OCI-LY7 (cell line): ENCODE measurements around the gene TRIM36. TPM values are rescaled to one million over a fixed set of nuclear protein-coding genes. Genes with fewer than 3 reads are reported as not detected.

Experiments used
- BruUV-seq: library from RNA; stranded (reverse); fragments of 400-500 nt; replicated peaks from 2 replicates; lab custom pipeline; 2021; lab: Mats Ljungman, UMichigan
- CTCF ChIA-PET: fragments of 300-600 bp; sonication (Branson Sonifier 250); formaldehyde crosslinking; loops from one replicate; lab custom pipeline; 2022; ENCODE audit warnings: antibody characterized with exemption; ENCODE audit not compliant: unreplicated experiment; lab: Charles Lee
- POLR2A ChIA-PET: fragments of 300-600 bp; sonication (Branson Sonifier 250); formaldehyde crosslinking; loops from one replicate; lab custom pipeline; 2022; ENCODE audit warnings: antibody characterized with exemption; lab: Charles Lee
- DNase-seq: peaks from one replicate; pipeline ENCODE4 v3.0.0-alpha.2; 2015; ENCODE audit warnings: low spot score
- H2AFZ ChIP-seq: fragments of 200-600 bp; sonication (generic), shearing (Covaris generic); 2 replicates; pipeline ENCODE4 v1.6.1; 2014; ENCODE audit warnings: mild to moderate bottlenecking, antibody characterized with exemption, low read length, moderate library complexity
- H3K27ac ChIP-seq: fragments of 200-600 bp; sonication (generic); 2 replicates; pipeline ENCODE4 v1.5.1; 2014; ENCODE audit warnings: mixed run types, low read depth, mild to moderate bottlenecking, moderate library complexity, low read length, inconsistent platforms; ENCODE audit not compliant: poor library complexity, severe bottlenecking
- H3K36me3 ChIP-seq: fragments of 200-600 bp; sonication (generic); 2 replicates; pipeline ENCODE4 v1.6.1; 2014; ENCODE audit warnings: mild to moderate bottlenecking, antibody characterized with exemption, low read length, moderate library complexity, mixed read lengths; ENCODE audit not compliant: insufficient read depth
- H3K4me1 ChIP-seq: fragments of 200-600 bp; sonication (generic); 2 replicates; pipeline ENCODE4 v1.5.1; 2014; ENCODE audit warnings: mild to moderate bottlenecking, low read length; ENCODE audit not compliant: insufficient read depth, poor library complexity, severe bottlenecking
- H3K4me2 ChIP-seq: fragments of 200-600 bp; sonication (generic); 2 replicates; pipeline ENCODE4 v1.6.1; 2014; ENCODE audit warnings: mild to moderate bottlenecking, low read length
- H3K4me3 ChIP-seq: fragments of 200-600 bp; sonication (generic); 2 replicates; pipeline ENCODE4 v1.5.1; 2014; ENCODE audit warnings: mild to moderate bottlenecking, low read depth, low read length; ENCODE audit not compliant: poor library complexity, severe bottlenecking
- H3K79me2 ChIP-seq: fragments of 200-600 bp; sonication (generic); 2 replicates; pipeline ENCODE4 v1.6.1; 2016; ENCODE audit warnings: low read depth, mild to moderate bottlenecking, low read length, moderate library complexity, mixed read lengths; ENCODE audit not compliant: insufficient read depth
- H3K9me2 ChIP-seq: fragments of 200-600 bp; sonication (generic); 2 replicates; pipeline ENCODE4 v1.6.1; 2016; ENCODE audit warnings: mild to moderate bottlenecking, low read length, mixed read lengths; ENCODE audit not compliant: insufficient read depth
- H3K9me3 ChIP-seq: fragments of 200-600 bp; sonication (generic); 2 replicates; pipeline ENCODE4 v1.6.1; 2014; ENCODE audit warnings: mild to moderate bottlenecking, mixed run types, low read length, mixed read lengths
- H4K20me1 ChIP-seq: fragments of 200-600 bp; sonication (generic); 2 replicates; pipeline ENCODE4 v1.6.1; 2014; ENCODE audit warnings: mild to moderate bottlenecking, antibody characterized with exemption, low read length, moderate library complexity, mixed read lengths; ENCODE audit not compliant: insufficient read depth
- CTCF ChIP-seq: fragments of 200-600 bp; sonication (generic); conservative IDR thresholded peaks from 2 replicates; pipeline ENCODE4 v1.5.1; 2014; ENCODE audit warnings: mild to moderate bottlenecking, antibody characterized with exemption, low read length, moderate library complexity, mixed read lengths
- EZH2phosphoT487 ChIP-seq: fragments of 200-600 bp; sonication (generic); IDR thresholded peaks from 2 replicates; pipeline ENCODE4 v1.6.1; 2018; ENCODE audit warnings: low read depth, borderline replicate concordance, mild to moderate bottlenecking, mixed run types, antibody characterized with exemption, low read length, moderate library complexity, mixed read lengths
- intact Hi-C: fragments of 100-400 bp; cut with micrococcal nuclease; formaldehyde crosslinking; loops from one replicate; pipeline ENCODE4 v1.10.0; 2022; ENCODE audit not compliant: unreplicated experiment
- total RNA-seq, 2 experiments: library from RNA; depleted of rRNA in 1 of 2; stranded (reverse); fragments of >200 nt in 1 of 2; shearing (Covaris generic) in 1 of 2; gene quantifications; 2 replicates each; pipeline ENCODE4 v1.2.3, GENCODE V29; 2014 to 2022

TRIM36 gene
- total RNA-seq, 2 experiments from 2014 or later = not detected

GRCh38 chr5:115186794-115187193 is 17.1 kb upstream of the TRIM36 start:
- Histone ChIP-seq H3K79me2 (no peaks in the 10 kb centered on the region), H3K36me3 (no peaks in the 10 kb centered on the region), H2AFZ (no peak overlapping the region), H3K4me1 (no peaks in the 10 kb centered on the region), H4K20me1 (no peaks in the 10 kb centered on the region), H3K9me2 (no peaks in the 10 kb centered on the region), H3K4me2 (no peak overlapping the region), H3K4me3 (no peak overlapping the region), H3K9me3 (no peaks in the 10 kb centered on the region), H3K27ac (no peak overlapping the region)
- ChIA-PET CTCF (no interaction called here), POLR2A (interaction anchor here (0.5 to 3.8 kb wide), 4 partner anchors 12 to 354 kb away, joined by 3 to 16 read pairs (median 7); no protein-coding TSS in a partner anchor)
- TF ChIP-seq EZH2phosphoT487 = no peak
- no peak for TF ChIP-seq CTCF
- intact Hi-C loops = no loop called here
- no peak for DNase-seq
- no TSS peak for BruUV-seq

GRCh38 chr5:115184770-115185169 is 15.1 kb upstream of the TRIM36 start:
- Histone ChIP-seq H3K4me3 (no peak overlapping the region), H3K9me3 (no peaks in the 10 kb centered on the region), H3K27ac (no peak overlapping the region), H3K9me2 (no peaks in the 10 kb centered on the region), H3K4me1 (peaks cover 5% of the 10 kb centered on the region), H3K79me2 (no peaks in the 10 kb centered on the region), H3K36me3 (no peaks in the 10 kb centered on the region), H2AFZ (no peak overlapping the region), H4K20me1 (no peaks in the 10 kb centered on the region), H3K4me2 (no peak overlapping the region)
- intact Hi-C loops = no loop called here
- no peak for TF ChIP-seq CTCF
- TF ChIP-seq EZH2phosphoT487 = no peak
- BruUV-seq = no TSS peak
- POLR2A ChIA-PET = no interaction called here
- no peak for DNase-seq
- CTCF ChIA-PET = no interaction called here

GRCh38 chr5:115181757-115182156 is 12.0 kb upstream of the TRIM36 start:
- POLR2A ChIA-PET = interaction anchor here (0.6 to 0.7 kb wide), 2 partner anchors 26 to 35 kb away, joined by 3 read pairs; no protein-coding TSS in a partner anchor
- Histone ChIP-seq H3K36me3 (no peaks in the 10 kb centered on the region), H3K9me3 (no peaks in the 10 kb centered on the region), H2AFZ (no peak overlapping the region), H3K4me2 (no peak overlapping the region), H3K4me1 (peaks cover 5% of the 10 kb centered on the region), H4K20me1 (no peaks in the 10 kb centered on the region), H3K9me2 (no peaks in the 10 kb centered on the region), H3K4me3 (no peak overlapping the region), H3K27ac (no peak overlapping the region), H3K79me2 (no peaks in the 10 kb centered on the region)
- BruUV-seq = no TSS peak
- CTCF ChIA-PET = no interaction called here
- DNase-seq = no peak
- intact Hi-C loops = no loop called here
- no peak for TF ChIP-seq EZH2phosphoT487
- no peak for TF ChIP-seq CTCF
